Adipose tissue (tissue), 3 donors: ENCODE data around the gene RIT2. TPM values are rescaled to one million over a fixed set of nuclear protein-coding genes. Genes with fewer than 3 reads are reported as not detected.

Experiments
- H3K27ac ChIP-seq: one replicate; pipeline ENCODE4 v1.5.1; 2013; ENCODE audit warnings: low read depth, low read length
- WGBS, 3 donors: extraction: QIAGEN DNeasy Blood & Tissue Kit; methylation state at CpG; one replicate each; pipeline ENCODE4 v1.1.7; 2013; 5-methylcytosine and 5-hydroxymethylcytosine counted together
- polyA plus RNA-seq, 3 donors: library from polyadenylated mRNA; stranded (reverse); fragments of 200-250 nt; gene quantifications; one replicate each; pipeline ENCODE4 v1.2.3, GENCODE V29; 2013
- donor health status: healthy with polysubstance abuse.
- donor health status: Bipolar disorder and iron deficiency.
- donor health status: healthy.

The RIT2 gene
- not detected for polyA plus RNA-seq

GRCh38 chr18:43115076-43115921, at the start of gene RIT2:
Gene RIT2, minus strand, starts transcription at chr18:43115685.
- H3K27ac ChIP-seq, result no peak within 1 kb of the TSS
- 59 to 76% (median 62%) methylated on average over 18 of the region's 18 CpGs for whole genome bisulfite sequencing, 3 donors

GRCh38 chr18:43161528-43161927, 46.0 kb upstream of the RIT2 start:
- H3K27ac ChIP-seq, result no peak overlapping the region
- 65 to 73% (median 70%) methylated on average over 1 of the region's 1 CpG for WGBS, 3 donors

- no peak overlapping the region for H3K27ac ChIP-seq
- 47 to 66% (median 50%) methylated on average over 1 of the region's 1 CpG for WGBS, 3 donors
Measured at GRCh38 chr18:43160509-43160908, 45.0 kb upstream of the RIT2 start.

- no peak overlapping the region for H3K27ac ChIP-seq
Measured at GRCh38 chr18:43159926-43160325, 44.4 kb upstream of the RIT2 start.

GRCh38 chr18:43159086-43159770, 43.7 kb upstream of the RIT2 start:
- H3K27ac ChIP-seq, result no peak overlapping the region
- 78 to 84% (median 82%) methylated on average over 5 of the region's 5 CpGs for WGBS, 3 donors

- no peak overlapping the region for H3K27ac ChIP-seq
- 52 to 64% (median 57%) methylated on average over 2 of the region's 2 CpGs for WGBS, 3 donors
Measured at GRCh38 chr18:43158381-43158780, 42.9 kb upstream of the RIT2 start.

- 79 to 94% (median 89%) methylated on average over 3 of the region's 3 CpGs for WGBS, 3 donors
- H3K27ac ChIP-seq, result no peak overlapping the region
Measured at GRCh38 chr18:43155842-43156241, 40.4 kb upstream of the RIT2 start.

- no peak overlapping the region for H3K27ac ChIP-seq
- 68 to 77% (median 75%) methylated on average over 2 of the region's 2 CpGs for WGBS, 3 donors
Measured at GRCh38 chr18:43148231-43148630, 32.7 kb upstream of the RIT2 start.

- 32 to 48% (median 33%) methylated on average over 2 of the region's 2 CpGs for WGBS, 3 donors
- no peak overlapping the region for H3K27ac ChIP-seq
Measured at GRCh38 chr18:43141208-43141607, 25.7 kb upstream of the RIT2 start.

- 79 to 85% (median 79%) methylated on average over 20 to 21 of the region's 21 CpGs for WGBS, 3 donors
- H3K27ac ChIP-seq, result no peak overlapping the region
Measured at GRCh38 chr18:43139288-43139946, 23.9 kb upstream of the RIT2 start.

- 72 to 90% (median 72%) methylated on average over 1 of the region's 1 CpG for WGBS, 3 donors
- H3K27ac ChIP-seq, result no peak overlapping the region
Measured at GRCh38 chr18:43134876-43135275, 19.4 kb upstream of the RIT2 start.

GRCh38 chr18:43130716-43131260, 15.3 kb upstream of the RIT2 start:
- 45 to 58% (median 49%) methylated on average over 5 of the region's 5 CpGs for WGBS, 3 donors
- no peak overlapping the region for H3K27ac ChIP-seq

GRCh38 chr18:43129946-43130524, 14.6 kb upstream of the RIT2 start:
- WGBS, 3 donors, result 40 to 59% (median 50%) methylated on average over 5 of the region's 5 CpGs
- H3K27ac ChIP-seq, result no peak overlapping the region

GRCh38 chr18:43125471-43125870, 10.0 kb upstream of the RIT2 start:
- WGBS, 3 donors, result 62 to 81% (median 75%) methylated on average over 3 of the region's 3 CpGs
- no peak overlapping the region for H3K27ac ChIP-seq

- no peak overlapping the region for H3K27ac ChIP-seq
Measured at GRCh38 chr18:43122955-43123354, 7.5 kb upstream of the RIT2 start.

GRCh38 chr18:43116699-43117294, 1.3 kb upstream of the RIT2 start:
- 61 to 80% (median 70%) methylated on average over 2 of the region's 2 CpGs for WGBS, 3 donors
- no peak overlapping the region for H3K27ac ChIP-seq

GRCh38 chr18:43113220-43113895, 2.1 kb downstream of the RIT2 start:
- WGBS, 3 donors, result 58 to 84% (median 80%) methylated on average over 2 of the region's 2 CpGs

GRCh38 chr18:43108882-43109281, 6.6 kb downstream of the RIT2 start:
- WGBS, 3 donors, result 44 to 54% (median 49%) methylated on average over 4 of the region's 4 CpGs
- no peak overlapping the region for H3K27ac ChIP-seq

More at GRCh38 chr18:43113220-43113895, 2.1 kb downstream of the RIT2 start:
- H3K27ac ChIP-seq, result no peak overlapping the region
